IMR-90 (cell line): ENCODE results near the gene CTDSP2. TPM values are rescaled to one million over a fixed set of nuclear protein-coding genes. Genes with fewer than 3 reads are reported as not detected.
A peak's percentile ranks its signal among the peaks of the same experiment; 100 is the strongest.

Experiments used
- ATAC-seq: fragments of 200-7000 bp; cut with Tn5 transposase; 2 replicates; pipeline ENCODE4 v1.9.1; 2020; ENCODE audit warnings: low read depth, mild to moderate bottlenecking, moderate library complexity
- BruUV-seq: library from RNA; stranded (reverse); fragments of 400-500 nt; replicated peaks from 2 replicates; lab custom pipeline; 2021; lab: Mats Ljungman, UMichigan
- CTCF ChIA-PET: fragments of 300-600 bp; formaldehyde crosslinking; extraction: SDS; loops from one replicate; lab custom pipeline; 2021; ENCODE audit warnings: antibody characterized with exemption; lab: Yijun Ruan, JAX
- POLR2A ChIA-PET: fragments of 300-600 bp; sonication (Branson Sonifier 250); formaldehyde crosslinking; loops from one replicate; lab custom pipeline; 2022; ENCODE audit warnings: antibody characterized with exemption; ENCODE audit not compliant: unreplicated experiment; lab: Charles Lee
- DNase-seq: peaks from one replicate; pipeline ENCODE4 v3.0.0; 2013
- H2AFZ ChIP-seq: replicated peaks from 2 replicates; pipeline ENCODE3; 2013; ENCODE audit warnings: low read length, mild to moderate bottlenecking; ENCODE audit not compliant: poor library complexity
- H2AK5ac ChIP-seq: 2 replicates; pipeline ENCODE4 v1.6.1; 2013; ENCODE audit warnings: low read depth, low read length, inconsistent platforms
- H2AK9ac ChIP-seq: replicated peaks from 2 replicates; pipeline ENCODE3; 2013; ENCODE audit warnings: mild to moderate bottlenecking, low read depth, low read length, moderate library complexity; ENCODE audit not compliant: poor library complexity
- H2BK120ac ChIP-seq: 2 replicates; pipeline ENCODE4 v1.6.1; 2013; ENCODE audit warnings: low read depth, low read length, inconsistent platforms
- H2BK15ac ChIP-seq: 3 replicates; pipeline ENCODE4 v1.6.1; 2013; ENCODE audit warnings: low read depth, low read length, inconsistent platforms
- H2BK20ac ChIP-seq: 2 replicates; pipeline ENCODE4 v1.6.1; 2013; ENCODE audit warnings: low read depth, mild to moderate bottlenecking, inconsistent platforms, low read length, moderate library complexity
- H2BK5ac ChIP-seq: 2 replicates; pipeline ENCODE4 v1.6.1; 2013; ENCODE audit warnings: mild to moderate bottlenecking, low read depth, low read length, inconsistent platforms; ENCODE audit not compliant: poor library complexity, severe bottlenecking
- H3K14ac ChIP-seq: replicated peaks from 2 replicates; pipeline ENCODE4 v1.6.1; 2013; ENCODE audit warnings: low read depth, low read length, inconsistent platforms
- H3K18ac ChIP-seq: 2 replicates; pipeline ENCODE4 v1.6.1; 2013; ENCODE audit warnings: low read depth, low read length, control low read depth
- H3K23ac ChIP-seq: 2 replicates; pipeline ENCODE4 v1.6.1; 2013; ENCODE audit warnings: low read depth, low read length, inconsistent platforms
- H3K27ac ChIP-seq: 2 replicates; pipeline ENCODE4 v1.5.1; 2013; ENCODE audit warnings: mild to moderate bottlenecking, control low read depth, low read length; ENCODE audit not compliant: insufficient read depth
- H3K27me3 ChIP-seq: 2 replicates; pipeline ENCODE4 v1.6.1; 2013; ENCODE audit warnings: low read length; ENCODE audit not compliant: control insufficient read depth, insufficient read depth
- H3K36me3 ChIP-seq: 2 replicates; pipeline ENCODE4 v1.6.1; 2013; ENCODE audit warnings: low read length, mixed read lengths; ENCODE audit not compliant: control insufficient read depth, insufficient read depth
- H3K4ac ChIP-seq: 2 replicates; pipeline ENCODE4 v1.6.1; 2013; ENCODE audit warnings: low read depth, low read length, inconsistent platforms
- H3K4me1 ChIP-seq: 2 replicates; pipeline ENCODE4 v1.6.1; 2013; ENCODE audit warnings: low read length, mixed read lengths; ENCODE audit not compliant: control insufficient read depth, insufficient read depth
- H3K4me2 ChIP-seq: 2 replicates; pipeline ENCODE4 v1.6.1; 2013; ENCODE audit warnings: low read depth, mild to moderate bottlenecking, control low read depth, low read length, moderate library complexity
- H3K4me3 ChIP-seq: 2 replicates; pipeline ENCODE4 v1.5.1; 2013; ENCODE audit warnings: low read depth, mild to moderate bottlenecking, control low read depth, low read length, moderate library complexity; ENCODE audit not compliant: insufficient read depth
- H3K56ac ChIP-seq: 2 replicates; pipeline ENCODE4 v1.6.1; 2013; ENCODE audit warnings: low read length, inconsistent platforms; ENCODE audit not compliant: insufficient read depth; ENCODE audit errors: extremely low read depth
- H3K79me1 ChIP-seq, 2 experiments: 2 replicates each; pipeline ENCODE4 v1.6.1; 2013; ENCODE audit warnings: low read length in 2 of 2, inconsistent platforms in 1 of 2, low read depth in 1 of 2
- H3K9ac ChIP-seq: 2 replicates; pipeline ENCODE4 v1.6.1; 2013; ENCODE audit warnings: low read depth, low read length, control low read depth
- H3K9me1 ChIP-seq: 2 replicates; pipeline ENCODE4 v1.6.1; 2013; ENCODE audit warnings: low read length, inconsistent platforms; ENCODE audit not compliant: insufficient read depth
- H3K9me3 ChIP-seq: 2 replicates; pipeline ENCODE4 v1.6.1; 2013; ENCODE audit warnings: low read length; ENCODE audit not compliant: control insufficient read depth, insufficient read depth
- H4K20me1 ChIP-seq: 2 replicates; pipeline ENCODE4 v1.6.1; 2013; ENCODE audit warnings: low read length, inconsistent platforms; ENCODE audit not compliant: insufficient read depth
- H4K5ac ChIP-seq: 2 replicates; pipeline ENCODE4 v1.6.1; 2013; ENCODE audit warnings: mild to moderate bottlenecking, low read depth, low read length, control low read depth
- H4K8ac ChIP-seq, 2 experiments: 2 replicates each; pipeline ENCODE4 v1.6.1; 2013; ENCODE audit warnings: low read depth in 2 of 2, low read length in 2 of 2, control low read depth in 1 of 2, inconsistent platforms in 1 of 2
- H4K91ac ChIP-seq: 2 replicates; pipeline ENCODE4 v1.6.1; 2013; ENCODE audit warnings: low read depth, low read length, inconsistent platforms; ENCODE audit not compliant: insufficient read depth
- BHLHE40 ChIP-seq: fragments of 150-350 bp; IDR thresholded peaks from 2 replicates; pipeline ENCODE4 v1.6.1; 2016; ENCODE audit warnings: mild to moderate bottlenecking, low read depth, low read length
- CHD1 ChIP-seq: IDR thresholded peaks from 2 replicates; pipeline ENCODE4 v1.6.1; 2012; ENCODE audit warnings: low read depth, low read length, improper control_type of control experiment
- FOS ChIP-seq: fragments of 150-350 bp; IDR thresholded peaks from 2 replicates; pipeline ENCODE4 v1.6.1; 2016; ENCODE audit warnings: low read depth, low read length
- MXI1 ChIP-seq: IDR thresholded peaks from 2 replicates; pipeline ENCODE4 v1.6.1; 2012; ENCODE audit warnings: low read depth, mild to moderate bottlenecking, low read length, moderate library complexity, borderline replicate concordance
- RAD21 ChIP-seq: IDR thresholded peaks from 2 replicates; pipeline ENCODE4 v1.6.1; 2012; ENCODE audit warnings: low read length, improper control_type of control experiment
- RCOR1 ChIP-seq: IDR thresholded peaks from 2 replicates; pipeline ENCODE4 v1.6.1; 2012; ENCODE audit warnings: mild to moderate bottlenecking, low read length, improper control_type of control experiment; ENCODE audit not compliant: insufficient replicate concordance
- RFX5 ChIP-seq: IDR thresholded peaks from 2 replicates; pipeline ENCODE4 v1.8.0; 2012; ENCODE audit warnings: low read depth, mild to moderate bottlenecking, low read length, moderate library complexity
- WGBS, 2 experiments: methylation state at CpG; one replicate each; pipeline versions ENCODE4 v1.1.5 to v1.1.7; 2013; ENCODE audit warnings: missing lambda C conversion rate in 2 of 2; ENCODE audit not compliant: insufficient read length in 1 of 2; ENCODE audit errors: extremely low coverage in 2 of 2; 5-methylcytosine and 5-hydroxymethylcytosine counted together
- dilution Hi-C: fragments of 300-500 bp; cut with HindIII; formaldehyde crosslinking; loops from one replicate; pipeline ENCODE4 v1.14.3; 2018; ENCODE audit warnings: low sequenced_read_pairs; ENCODE audit not compliant: unreplicated experiment
- in situ Hi-C: fragments of 300-500 bp; cut with MboI; formaldehyde crosslinking; loops from 3 replicates; pipeline ENCODE4 v1.14.3; 2019; ENCODE audit warnings: low sequenced_read_pairs, inconsistent platforms, mixed read lengths
- intact Hi-C: fragments of 100-400 bp; cut with micrococcal nuclease; formaldehyde crosslinking; loops from 2 replicates; pipeline ENCODE4 v1.10.0; 2022
- polyA plus RNA-seq, 3 experiments: library from polyadenylated mRNA; depleted of rRNA; stranded (reverse); fragments of >200 nt; gene quantifications; 2 replicates each; pipeline ENCODE4 v1.2.3, GENCODE V29; 2012; ENCODE audit warnings: low replicate concordance in 1 of 3
- total RNA-seq: library from RNA; depleted of rRNA; stranded (reverse); fragments of >200 nt; gene quantifications from 2 replicates; pipeline ENCODE4 v1.2.3, GENCODE V29; 2012
- TF ChIP-seq, protein P1 (sequence below): conservative IDR thresholded peaks from 2 replicates; pipeline ENCODE4 v1.5.1; 2012; ENCODE audit warnings: mild to moderate bottlenecking, low read depth, low read length, improper control_type of control experiment

The CTDSP2 gene
- total and polyA plus RNA-seq, 2 of the 4 experiments (the other 2 are of a cell fraction): 114 to 156 TPM

DNA sequence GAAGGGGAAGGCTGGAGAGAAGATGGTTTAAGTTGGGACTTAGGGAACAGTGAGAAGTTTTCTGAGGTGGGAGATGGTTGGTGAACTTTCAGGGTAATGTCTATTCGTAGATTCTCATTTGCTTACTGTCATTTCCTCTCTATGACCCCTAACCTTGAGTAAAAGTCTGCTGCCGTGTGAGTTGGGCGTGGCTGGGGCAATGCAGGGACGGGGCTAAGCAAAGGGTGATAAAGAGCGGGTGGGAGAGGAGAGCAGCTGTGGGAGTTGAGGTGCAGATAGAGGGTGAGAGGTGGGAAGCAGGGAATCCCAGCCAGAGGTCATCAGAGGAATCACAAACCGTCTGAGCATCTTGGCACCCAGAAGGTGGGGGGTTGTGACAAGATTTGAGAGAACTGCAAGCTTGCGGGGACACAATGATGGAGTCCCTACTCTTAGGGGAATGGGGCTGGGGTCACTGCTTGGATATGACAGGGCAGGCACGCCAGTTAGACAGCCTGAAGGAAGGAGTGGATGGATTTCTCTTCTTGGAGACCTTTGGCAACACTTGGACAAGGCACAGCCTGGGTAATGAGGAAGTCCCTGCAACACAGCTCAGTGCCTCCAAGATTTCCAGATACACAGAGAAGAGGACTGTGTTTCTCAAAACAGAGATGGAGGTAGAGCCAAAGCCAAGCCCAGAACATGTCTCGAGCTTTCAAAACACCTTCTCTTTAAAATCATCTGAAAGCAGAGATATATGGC is 45.9 kb upstream of the CTDSP2 start:
- Histone ChIP-seq H3K9me1 (peaks cover 42% of the 10 kb centered on the region), H3K4me2 (no peak overlapping the region), H2BK5ac (peak overlapping the region; percentile 83), H4K91ac (peak overlapping the region; percentile 79), H3K4me1 (peaks cover 64% of the 10 kb centered on the region), H3K27ac (peak overlapping the region; percentile 96; the same call in 1 of the 2 replicates), H3K27me3 (no peaks in the 10 kb centered on the region), H4K8ac (peak overlapping the region in 1 of 2 experiments; percentile 59; a peak in 2 of 4 replicates), H3K23ac (peak overlapping the region; percentile 84), H3K36me3 (no peaks in the 10 kb centered on the region), H4K20me1 (no peaks in the 10 kb centered on the region), H2BK120ac (peak overlapping the region; percentile 80), H2AK9ac (peak overlapping the region; percentile 75), H3K4ac (peak overlapping the region; percentile 87), H3K14ac (peak overlapping the region; percentile 68), H3K9ac (no peak overlapping the region), H3K4me3 (no peak overlapping the region), H2BK15ac (peak overlapping the region; percentile 86), H3K9me3 (no peaks in the 10 kb centered on the region), H2AK5ac (peak overlapping the region; percentile 67; the same call in 1 of the 2 replicates), H3K56ac (no peak overlapping the region), H4K5ac (peak overlapping the region; percentile 48), H3K18ac (peak overlapping the region; percentile 51; the same call in 1 of the 2 replicates), H2BK20ac (peak overlapping the region; percentile 78), H2AFZ (no peak overlapping the region), H3K79me1 (peaks cover 14 to 69% of the 10 kb centered on the region in 2 experiments)
- dilution Hi-C loops: no loop called here
- intact Hi-C loops: no loop called here
- no peak for ATAC-seq
- in situ Hi-C loops: loop anchor here (10.0 kb wide), 1 partner anchor 48 kb away; the partner anchor contains the start of gene CTDSP2
- POLR2A ChIA-PET: no interaction called here
- no TSS peak for BruUV-seq
- DNase-seq: no peak
- TF ChIP-seq RAD21 (no peak), RCOR1 (no peak), CHD1 (no peak), FOS (no peak), MXI1 (no peak), RFX5 (no peak), BHLHE40 (no peak)
- TF ChIP-seq, protein P1, sequence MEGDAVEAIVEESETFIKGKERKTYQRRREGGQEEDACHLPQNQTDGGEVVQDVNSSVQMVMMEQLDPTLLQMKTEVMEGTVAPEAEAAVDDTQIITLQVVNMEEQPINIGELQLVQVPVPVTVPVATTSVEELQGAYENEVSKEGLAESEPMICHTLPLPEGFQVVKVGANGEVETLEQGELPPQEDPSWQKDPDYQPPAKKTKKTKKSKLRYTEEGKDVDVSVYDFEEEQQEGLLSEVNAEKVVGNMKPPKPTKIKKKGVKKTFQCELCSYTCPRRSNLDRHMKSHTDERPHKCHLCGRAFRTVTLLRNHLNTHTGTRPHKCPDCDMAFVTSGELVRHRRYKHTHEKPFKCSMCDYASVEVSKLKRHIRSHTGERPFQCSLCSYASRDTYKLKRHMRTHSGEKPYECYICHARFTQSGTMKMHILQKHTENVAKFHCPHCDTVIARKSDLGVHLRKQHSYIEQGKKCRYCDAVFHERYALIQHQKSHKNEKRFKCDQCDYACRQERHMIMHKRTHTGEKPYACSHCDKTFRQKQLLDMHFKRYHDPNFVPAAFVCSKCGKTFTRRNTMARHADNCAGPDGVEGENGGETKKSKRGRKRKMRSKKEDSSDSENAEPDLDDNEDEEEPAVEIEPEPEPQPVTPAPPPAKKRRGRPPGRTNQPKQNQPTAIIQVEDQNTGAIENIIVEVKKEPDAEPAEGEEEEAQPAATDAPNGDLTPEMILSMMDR: no peak
- CTCF ChIA-PET: interaction anchor here (0.6 kb wide), 1 partner anchor 23 kb away, joined by 3 read pairs; no protein-coding TSS in a partner anchor
- WGBS, 2 experiments: 89% methylated on average over 3 of the region's 9 CpGs; no CpG with 5 or more reads in 1 of the 2 experiments
